ENCODE data around the gene GOLM1. TPM values are rescaled to one million over a fixed set of nuclear protein-coding genes. Genes with fewer than 3 reads are reported as not detected.
"Not testable (repeated sequence)": the region's sequence is repeated elsewhere in the genome, so short reads cannot be mapped to it uniquely, and the experiment has no call there.

The GOLM1 gene
- total RNA-seq, 1 donor from 2014 or later = 25.8 TPM

GRCh38 chr9:86091477-86091876 is 7.9 kb downstream of the GOLM1 start:
- DNase-seq (ENCODE audit: low read depth) = no peak

GRCh38 chr9:86082870-86083269 is 16.5 kb downstream of the GOLM1 start:
- DNase-seq (ENCODE audit: low read depth) = peak; percentile 14

- no peak for DNase-seq (ENCODE audit: low read depth)
Observed at GRCh38 chr9:86079865-86080469, 19.4 kb downstream of the GOLM1 start.

GRCh38 chr9:86079421-86079831 is 19.9 kb downstream of the GOLM1 start:
- DNase-seq (ENCODE audit: low read depth) = no peak

GRCh38 chr9:86078731-86079130 is 20.6 kb downstream of the GOLM1 start:
- no peak for DNase-seq (ENCODE audit: low read depth)

GRCh38 chr9:86077276-86077675 is 22.1 kb downstream of the GOLM1 start:
- DNase-seq (ENCODE audit: low read depth) = no peak

GRCh38 chr9:86075132-86076109 is 23.9 kb downstream of the GOLM1 start:
- DNase-seq (ENCODE audit: low read depth) = peak; percentile 42

GRCh38 chr9:86073839-86074238 is 25.5 kb downstream of the GOLM1 start:
- no peak for DNase-seq (ENCODE audit: low read depth)

GRCh38 chr9:86072394-86072877 is 26.9 kb downstream of the GOLM1 start:
- DNase-seq (ENCODE audit: low read depth) = peak; percentile 22

- DNase-seq (ENCODE audit: low read depth) = no peak
Observed at GRCh38 chr9:86069206-86069869, 30.0 kb downstream of the GOLM1 start.

GRCh38 chr9:86064220-86064619 is 35.1 kb downstream of the GOLM1 start:
- DNase-seq (ENCODE audit: low read depth) = no peak

GRCh38 chr9:86062845-86063693 is 36.3 kb downstream of the GOLM1 start:
- no peak for DNase-seq (ENCODE audit: low read depth)

GRCh38 chr9:86061972-86062739 is 37.2 kb downstream of the GOLM1 start:
- DNase-seq (ENCODE audit: low read depth) = no peak

GRCh38 chr9:86057491-86057890 is 41.9 kb downstream of the GOLM1 start:
- no peak for DNase-seq (ENCODE audit: low read depth)

- no peak for DNase-seq (ENCODE audit: low read depth)
Observed at GRCh38 chr9:86054695-86055094, 44.7 kb downstream of the GOLM1 start.

GRCh38 chr9:86052556-86053468 is 46.5 kb downstream of the GOLM1 start:
- DNase-seq (ENCODE audit: low read depth) = peak; percentile 4

- not testable (repeated sequence) for DNase-seq (ENCODE audit: low read depth)
Observed at GRCh38 chr9:86048018-86048742, 51.2 kb downstream of the GOLM1 start.

- no peak for DNase-seq (ENCODE audit: low read depth)
Observed at GRCh38 chr9:86047361-86047760, 52.0 kb downstream of the GOLM1 start.
